Vagina (tissue), 2 donors: ENCODE measurements around the gene HIGD2A.

Source experiments
- CTCF ChIP-seq, 3 experiments: fragments of 450-650 bp in 2 of 3; fragments of 200-600 bp in 1 of 3; sonication (generic) in 1 of 3; IDR thresholded peaks; one replicate each; pipeline ENCODE4 v1.5.1; 2017 to 2019; ENCODE audit warnings: antibody characterized with exemption in 3 of 3, mild to moderate bottlenecking in 2 of 3, moderate library complexity in 2 of 3
- POLR2AphosphoS5 ChIP-seq, 2 donors: sonication (generic); formaldehyde crosslinking; IDR thresholded peaks; one replicate each; pipeline ENCODE4 v1.9.0; 2017; ENCODE audit warnings: antibody characterized with exemption in 2 of 2, mild to moderate bottlenecking in 2 of 2, low read depth in 1 of 2; ENCODE audit not compliant: insufficient read depth in 1 of 2

- TF ChIP-seq CTCF (IDR thresholded peaks at IDR 0.05) (no peak), POLR2AphosphoS5 (IDR thresholded peaks at IDR 0.05; ENCODE audit: insufficient read depth in 1 of 2, low read depth in 1 of 2) (no peak)
Measured at GRCh38 chr5:176397736-176398420, 9.3 kb downstream of the HIGD2A start.
